ENCODE results near the gene TENM4.

Gene TENM4

DNA sequence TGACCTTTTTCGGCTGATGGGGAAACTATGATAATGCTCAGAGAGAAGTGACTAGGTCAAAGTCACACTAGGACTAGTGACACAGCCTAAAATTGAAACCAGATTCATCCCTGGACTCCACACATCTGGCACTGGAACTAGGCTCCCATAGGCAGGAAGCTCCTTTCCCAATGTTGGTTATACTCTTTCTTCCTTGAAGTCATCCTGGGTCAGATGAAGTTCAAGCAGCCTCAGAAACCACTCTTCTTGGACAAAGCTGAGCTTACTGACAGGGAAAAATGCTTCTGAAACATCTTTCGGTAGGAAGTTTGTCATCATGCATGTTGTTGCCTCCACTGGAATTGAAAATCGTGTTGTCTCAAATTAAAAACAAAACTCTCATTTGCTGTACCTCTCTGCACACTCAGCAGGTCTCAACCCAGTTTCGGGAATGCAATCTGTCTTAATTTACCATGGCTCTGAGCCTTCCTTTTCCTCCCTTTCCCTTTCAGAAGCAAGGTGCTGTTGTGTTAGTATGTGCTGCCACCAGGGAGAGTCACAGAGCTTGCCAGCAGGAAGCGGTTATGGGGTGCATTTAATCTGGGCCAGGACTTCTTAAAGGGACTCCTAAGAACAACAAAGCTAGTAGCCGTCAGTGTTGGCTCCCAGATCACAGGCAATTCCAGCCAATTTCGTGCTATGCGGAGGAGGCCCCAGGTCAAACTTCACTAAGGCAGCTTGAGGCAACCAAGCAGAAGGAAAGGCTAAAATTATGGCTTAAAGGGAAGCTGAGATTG is 384.8 kb downstream of the TENM4 start:
- DNase-seq (ENCODE audit: low read depth): no peak

DNA sequence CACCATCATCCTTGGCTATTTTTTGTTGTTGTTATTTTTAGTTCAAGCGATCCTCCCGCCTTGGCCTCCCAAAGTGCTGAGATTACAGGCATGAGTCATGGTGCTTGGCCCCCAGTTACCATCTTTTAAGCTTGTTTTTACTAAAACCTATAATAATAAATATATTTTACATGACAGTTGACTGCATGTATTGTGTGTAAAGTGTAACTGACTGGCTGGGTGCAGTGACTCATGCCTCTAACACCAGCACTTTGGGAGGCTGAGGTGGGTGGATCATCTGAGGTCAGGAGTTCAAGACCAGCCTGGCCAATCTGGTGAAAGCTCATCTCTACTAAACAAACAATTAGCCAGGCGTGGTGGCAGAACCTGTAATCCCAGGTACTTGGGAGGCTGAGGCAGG is 386.2 kb downstream of the TENM4 start:
- no peak for DNase-seq (ENCODE audit: low read depth)

DNA sequence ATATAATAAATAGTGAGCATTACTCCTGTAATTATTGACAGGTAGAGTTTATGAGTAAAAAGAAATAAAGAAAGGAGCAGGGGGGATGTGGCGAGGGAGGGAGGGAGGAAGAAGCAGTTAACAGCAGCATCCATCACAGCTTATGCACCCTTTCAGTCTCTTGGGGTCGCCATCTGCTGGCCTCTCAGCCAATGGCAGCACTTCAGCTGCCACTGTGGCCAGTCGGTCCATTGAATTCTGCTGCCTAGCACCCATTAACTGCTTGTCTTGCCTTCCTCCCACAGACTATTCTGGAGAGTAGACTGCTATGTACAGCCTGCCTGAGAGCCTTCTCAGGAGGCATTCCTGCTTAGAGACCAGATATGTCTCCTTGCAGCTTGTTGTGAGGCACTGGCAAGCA is 388.3 kb downstream of the TENM4 start:
- DNase-seq (ENCODE audit: low read depth): no peak

DNA sequence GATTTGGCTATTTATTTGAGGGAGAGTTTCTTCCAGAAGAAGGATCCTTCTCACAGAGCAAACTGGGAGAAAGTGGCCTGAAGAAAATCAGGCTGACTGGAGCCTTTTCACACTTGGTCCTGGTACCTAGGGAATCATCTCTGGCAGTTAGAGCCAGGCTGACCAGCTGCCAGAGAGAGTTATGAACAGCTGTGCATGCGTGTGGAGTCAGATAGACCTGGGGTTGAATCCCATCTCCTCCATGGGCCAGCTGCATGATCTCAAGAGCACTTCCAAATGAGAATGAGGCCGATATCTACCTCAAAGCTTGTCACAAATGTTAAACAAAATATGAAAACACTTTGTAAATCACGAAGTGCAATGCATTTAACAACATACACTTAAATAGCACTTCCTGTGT is 390.0 kb downstream of the TENM4 start:
- DNase-seq (ENCODE audit: low read depth): no peak

DNA sequence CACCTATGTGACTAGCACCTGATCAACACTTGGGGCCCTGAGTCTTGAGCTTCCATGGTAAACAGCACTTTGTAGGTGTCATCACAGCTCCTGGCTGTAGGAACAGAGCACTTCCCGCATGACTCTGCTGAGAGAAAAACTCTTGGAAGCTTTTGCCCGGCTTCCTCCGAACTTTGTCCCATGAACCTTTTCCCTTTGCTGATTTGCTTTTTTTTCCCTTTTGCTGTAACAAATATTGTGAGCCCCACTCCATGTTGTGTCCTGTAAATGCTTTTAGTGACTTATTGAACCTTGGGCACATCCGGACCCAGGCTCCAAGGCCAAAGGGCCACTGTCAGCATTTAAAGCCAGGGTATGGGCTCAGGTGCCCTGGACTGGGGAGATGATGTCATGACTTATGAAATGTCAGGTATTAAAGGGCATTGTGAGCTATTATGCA is 391.1 kb downstream of the TENM4 start:
- no peak for DNase-seq (ENCODE audit: low read depth)

DNA sequence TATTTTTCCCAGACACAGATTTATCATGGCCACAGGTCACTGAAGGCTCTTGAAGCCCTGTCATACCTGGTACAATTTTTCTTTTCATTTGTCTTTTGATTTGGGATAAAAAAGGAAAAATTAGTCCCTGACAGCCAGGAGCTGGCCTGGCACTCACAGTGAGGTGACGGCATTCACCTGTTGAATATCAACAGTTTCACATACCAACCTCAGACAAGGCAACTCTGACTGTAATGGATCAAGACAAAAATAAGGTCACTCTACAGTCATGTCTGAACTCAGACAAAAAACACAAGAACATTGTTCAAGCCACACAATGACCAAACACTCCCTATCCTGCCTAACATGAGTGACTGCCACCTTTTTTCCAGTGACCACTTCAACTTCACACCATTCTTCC is 392.9 kb downstream of the TENM4 start:
- no peak for DNase-seq (ENCODE audit: low read depth)

DNA sequence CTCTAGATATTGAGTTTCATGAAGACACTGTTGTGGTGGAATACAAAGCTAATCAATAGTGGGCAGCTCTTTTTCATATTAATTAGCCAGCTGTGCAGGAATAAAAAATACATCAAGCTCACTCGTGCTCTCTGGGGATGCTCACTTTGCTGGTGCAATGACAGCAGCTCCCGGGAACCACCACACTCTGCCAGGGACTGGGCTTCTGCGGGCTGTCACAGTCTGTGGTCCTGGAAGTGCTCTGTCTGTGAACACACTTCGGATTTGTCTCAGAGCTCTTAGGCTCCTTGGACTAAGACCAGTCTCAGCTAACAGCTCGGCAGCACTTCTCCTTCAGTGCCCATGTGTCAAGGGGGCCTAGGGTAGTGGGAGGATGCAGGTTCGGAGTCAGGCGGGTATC is 393.5 kb downstream of the TENM4 start:
- no peak for DNase-seq (ENCODE audit: low read depth)

DNA sequence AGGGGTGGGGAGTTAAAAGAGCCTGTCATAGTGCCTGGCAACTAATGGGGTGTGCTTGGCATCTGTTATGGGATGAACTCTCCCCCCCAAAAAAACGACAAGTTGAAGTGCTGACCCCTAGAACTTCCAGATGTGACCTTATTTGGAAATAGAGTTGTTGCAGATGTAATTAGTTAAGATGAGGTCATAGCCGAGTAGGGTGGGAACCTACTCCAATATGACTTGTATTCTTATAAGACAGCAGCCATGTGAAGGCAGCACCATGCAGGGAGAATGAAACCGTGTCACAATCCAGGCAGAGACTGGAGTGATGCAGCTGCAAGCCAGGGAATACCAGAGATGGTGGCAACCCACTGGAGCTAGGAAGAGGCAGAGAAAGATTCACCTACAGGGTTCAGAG is 394.5 kb downstream of the TENM4 start:
- no peak for DNase-seq (ENCODE audit: low read depth)

DNA sequence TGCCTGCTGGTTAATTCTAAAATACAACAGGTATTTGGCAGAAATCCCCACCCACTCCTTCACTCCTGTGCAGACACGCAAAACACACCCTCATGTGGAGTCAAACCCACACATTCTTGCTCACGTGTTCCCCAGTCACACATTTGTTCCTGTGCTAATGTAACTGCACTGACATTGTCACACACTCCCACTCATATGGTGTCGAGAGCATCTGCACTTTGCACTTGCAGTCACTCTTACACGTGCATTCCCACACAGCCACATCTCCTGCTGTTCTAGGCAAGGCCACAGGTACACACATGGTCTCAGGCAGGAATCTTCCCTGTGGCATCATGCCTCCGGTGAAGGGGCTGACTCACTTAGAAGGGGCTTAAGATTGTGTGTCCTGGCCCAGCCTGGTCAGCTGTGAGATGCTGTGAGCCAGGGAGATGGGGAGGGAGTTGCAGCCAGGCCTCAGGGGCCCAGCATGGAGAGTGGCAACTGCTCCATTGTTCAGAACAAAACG is 395.0 kb downstream of the TENM4 start:
- no peak for DNase-seq (ENCODE audit: low read depth)

DNA sequence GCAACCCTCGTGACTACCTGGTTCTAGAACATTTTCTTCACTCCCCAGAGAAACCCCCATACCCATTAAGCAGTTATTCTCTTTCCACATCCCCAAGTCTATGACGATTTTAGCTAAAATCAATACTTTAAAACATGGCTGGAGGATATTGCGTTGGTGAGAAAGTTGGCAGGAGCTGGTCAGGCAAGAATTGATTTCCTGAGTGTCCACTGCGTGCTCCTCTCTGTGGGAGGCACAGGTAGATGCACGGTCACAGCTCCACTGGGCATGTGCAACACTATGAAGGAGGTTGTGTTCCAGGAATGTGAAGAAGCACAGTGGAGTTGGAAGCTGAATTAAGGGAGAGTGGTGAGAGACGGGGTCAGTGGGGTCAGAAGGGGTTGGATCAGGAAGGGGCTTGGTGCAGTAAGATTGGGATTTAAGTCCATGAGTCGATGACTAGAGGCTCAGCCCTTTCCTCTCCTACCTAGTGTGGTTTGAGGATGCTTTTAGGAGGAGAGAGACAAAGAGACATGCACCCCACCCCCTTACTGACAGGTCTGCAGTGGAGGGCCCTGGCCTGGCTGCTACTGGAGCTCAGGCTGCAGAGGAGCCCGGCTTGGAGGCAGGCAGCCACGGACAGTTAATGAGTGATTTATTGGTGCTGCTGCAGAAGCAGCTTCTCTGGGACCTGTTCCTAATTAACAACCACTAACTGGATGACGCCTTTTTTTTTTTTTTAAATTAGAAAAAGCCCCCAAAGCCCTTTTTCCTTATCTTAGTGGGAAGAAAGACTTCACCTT is 395.6 kb downstream of the TENM4 start:
- DNase-seq (ENCODE audit: low read depth): no peak

DNA sequence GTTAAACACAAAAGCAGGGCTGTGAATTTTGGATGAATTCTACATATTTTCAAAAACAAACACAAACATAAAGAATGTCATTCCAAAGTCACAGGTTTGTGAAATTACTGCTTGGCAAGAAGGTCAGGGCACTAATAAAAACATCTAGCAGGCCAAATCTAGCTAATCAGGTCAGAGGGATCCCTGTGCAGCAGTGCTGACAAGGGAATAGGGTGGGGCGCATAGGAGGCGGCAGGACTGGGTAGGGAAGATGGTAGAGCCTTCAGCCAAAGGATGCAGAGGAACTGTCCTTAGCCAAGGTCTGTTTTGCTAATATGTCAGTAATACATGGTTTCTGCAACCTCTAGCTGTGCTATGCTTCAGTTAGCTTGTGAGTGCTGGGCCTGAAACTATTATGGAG is 396.6 kb downstream of the TENM4 start:
- no peak for DNase-seq (ENCODE audit: low read depth)

DNA sequence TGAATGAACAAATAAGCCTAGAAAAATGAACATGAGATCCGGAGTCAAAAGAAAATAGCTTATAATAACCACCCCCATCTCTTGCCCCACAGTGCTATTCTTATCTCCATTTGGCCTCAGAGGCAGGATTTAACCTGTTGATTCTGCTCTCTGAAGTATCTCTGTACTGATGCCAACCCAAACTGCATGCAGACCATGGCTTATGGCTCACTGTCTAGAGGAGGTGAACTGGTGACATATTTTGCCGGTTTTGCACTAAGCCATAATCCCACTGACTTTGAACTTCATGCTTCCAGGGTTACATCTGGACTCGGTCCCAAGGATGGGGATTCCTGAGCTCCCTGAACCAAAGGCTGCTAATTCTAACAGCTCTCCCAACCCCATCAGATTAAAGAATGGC is 397.1 kb downstream of the TENM4 start:
- DNase-seq (ENCODE audit: low read depth): no peak

DNA sequence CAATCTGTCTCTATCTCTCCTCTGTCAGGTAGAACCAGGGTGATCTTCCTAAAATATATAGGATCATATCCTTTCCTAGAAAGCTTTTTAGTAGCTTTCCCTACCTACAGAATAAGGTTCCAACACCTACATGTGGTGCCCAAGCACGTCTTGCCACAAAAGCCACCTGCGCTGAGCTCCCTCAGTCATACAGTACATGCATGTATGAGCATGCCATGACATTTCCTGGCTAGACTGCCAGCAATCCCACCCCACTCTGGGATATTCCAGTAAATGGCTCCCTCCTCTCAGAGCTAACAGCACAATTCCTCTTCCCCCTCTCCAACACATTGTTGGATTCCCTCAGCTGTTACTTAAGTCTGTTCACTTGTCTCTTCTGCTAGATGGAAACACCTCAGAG is 398.0 kb downstream of the TENM4 start:
- DNase-seq (ENCODE audit: low read depth): no peak

DNA sequence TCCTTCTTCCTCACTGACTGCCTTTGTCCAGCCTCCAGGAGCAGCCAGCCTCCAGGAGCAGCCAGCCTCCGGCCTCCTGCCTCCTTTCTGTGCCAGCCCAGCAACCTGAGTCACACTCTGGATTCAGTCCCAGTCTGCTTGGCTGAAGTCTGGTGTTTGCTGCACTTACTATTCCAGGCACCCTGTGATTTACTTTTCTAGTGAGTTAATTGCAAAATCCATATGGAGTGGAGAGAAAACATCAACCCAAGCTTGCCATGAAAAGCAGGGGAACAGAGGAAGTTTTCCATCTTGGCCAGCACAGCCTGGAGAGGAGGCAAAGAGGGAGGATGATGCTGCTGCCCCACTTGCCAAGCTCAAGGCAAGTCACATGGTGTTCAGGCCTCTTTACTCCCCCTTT is 400.5 kb downstream of the TENM4 start:
- no peak for DNase-seq (ENCODE audit: low read depth)

DNA sequence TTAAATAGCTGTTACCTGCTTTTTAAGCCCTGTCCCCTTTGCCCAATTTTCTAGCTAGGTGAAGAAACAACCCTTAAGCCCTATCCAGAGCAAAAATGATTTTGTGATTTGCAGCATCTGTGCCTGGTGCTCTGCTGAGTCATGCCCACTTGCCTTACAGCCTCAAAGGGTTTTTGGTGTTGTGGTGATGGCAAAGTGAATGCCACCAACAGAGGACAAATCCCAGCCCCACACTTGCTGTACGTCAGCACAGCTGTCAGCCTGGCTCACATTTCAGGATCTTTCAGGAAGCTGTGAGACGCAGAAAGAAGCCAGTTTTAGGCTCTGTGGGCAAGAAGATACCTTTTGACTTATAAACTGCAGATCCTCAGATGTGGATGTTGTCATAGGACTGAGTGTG is 401.7 kb downstream of the TENM4 start:
- DNase-seq (ENCODE audit: low read depth): no peak

DNA sequence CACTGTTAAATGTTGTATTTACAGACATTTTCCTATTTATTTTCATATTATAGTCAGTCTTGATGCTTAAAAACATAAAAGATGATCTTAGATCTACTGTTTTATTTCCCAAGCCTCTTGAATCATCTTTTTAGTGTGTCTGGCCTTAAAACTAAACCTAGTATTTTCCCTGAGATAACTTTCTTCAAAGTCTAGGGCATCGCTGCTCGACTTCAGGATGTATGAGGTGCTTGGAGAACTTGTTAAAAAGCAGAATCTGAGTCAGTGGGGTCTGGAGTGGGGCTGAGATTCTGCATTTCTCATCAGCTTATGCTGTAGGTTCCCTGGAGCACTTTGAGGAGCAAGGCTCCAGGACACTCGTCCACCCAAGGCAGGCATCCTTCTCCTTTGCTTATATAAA is 404.9 kb downstream of the TENM4 start:
- no peak for DNase-seq (ENCODE audit: low read depth)

DNA sequence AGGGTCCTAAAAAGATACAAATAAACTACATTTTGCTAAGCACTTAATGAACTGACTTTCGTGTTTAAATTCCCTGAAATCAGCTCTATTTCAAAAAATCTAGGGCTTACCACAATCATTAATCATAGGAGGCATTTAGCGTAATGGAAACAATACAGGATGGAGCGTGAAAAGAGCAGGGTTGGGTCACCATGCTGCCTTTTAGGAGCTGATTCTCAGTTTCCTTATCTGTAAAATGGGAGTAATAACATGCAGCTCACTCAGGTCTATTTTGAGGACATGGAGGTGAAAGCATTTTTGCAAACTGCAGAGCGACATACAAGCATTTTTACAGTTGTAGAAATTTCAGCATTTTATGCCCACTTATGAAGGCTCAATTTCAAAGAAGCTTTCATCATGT is 407.0 kb downstream of the TENM4 start:
- DNase-seq (ENCODE audit: low read depth): no peak

DNA sequence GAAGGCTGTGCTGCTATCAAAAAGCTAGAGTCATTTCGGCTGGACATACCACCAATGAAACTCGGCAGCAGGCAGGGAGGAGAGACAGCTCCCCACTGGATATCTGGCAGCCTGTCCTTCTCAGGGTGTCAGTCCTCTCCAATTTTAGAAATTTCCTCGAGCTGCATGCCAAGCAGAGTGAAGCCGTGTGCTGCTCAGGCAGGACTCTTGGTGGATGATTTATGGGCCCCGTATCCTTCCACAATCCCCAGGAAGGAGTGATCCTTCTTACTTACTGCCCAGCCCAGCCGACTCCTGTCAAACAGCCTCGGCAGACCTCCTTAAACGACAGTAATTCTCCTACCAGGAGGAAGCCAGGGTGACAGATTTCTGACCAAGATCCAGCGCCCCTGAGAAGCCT is 410.4 kb downstream of the TENM4 start:
- no peak for DNase-seq (ENCODE audit: low read depth)

DNA sequence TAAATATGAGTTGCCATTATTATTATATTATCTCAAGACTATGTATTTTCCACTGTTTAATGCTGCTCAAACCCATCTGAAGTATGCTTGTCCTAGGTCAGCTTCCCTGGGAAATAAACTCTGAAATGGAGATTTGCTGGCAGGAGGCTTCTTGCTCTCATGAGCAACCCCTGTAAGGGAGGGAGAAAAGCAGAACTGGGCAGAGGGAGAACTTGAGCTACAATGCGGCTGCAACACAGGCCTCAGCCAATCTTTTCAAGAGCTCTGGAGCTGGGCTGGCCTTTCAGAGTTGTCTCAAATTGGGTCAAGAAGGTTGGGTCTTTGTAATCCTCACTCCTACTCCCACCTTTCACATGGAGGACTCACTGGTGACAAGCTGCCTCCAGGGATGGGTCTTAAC is 412.6 kb downstream of the TENM4 start:
- no peak for DNase-seq (ENCODE audit: low read depth)

DNA sequence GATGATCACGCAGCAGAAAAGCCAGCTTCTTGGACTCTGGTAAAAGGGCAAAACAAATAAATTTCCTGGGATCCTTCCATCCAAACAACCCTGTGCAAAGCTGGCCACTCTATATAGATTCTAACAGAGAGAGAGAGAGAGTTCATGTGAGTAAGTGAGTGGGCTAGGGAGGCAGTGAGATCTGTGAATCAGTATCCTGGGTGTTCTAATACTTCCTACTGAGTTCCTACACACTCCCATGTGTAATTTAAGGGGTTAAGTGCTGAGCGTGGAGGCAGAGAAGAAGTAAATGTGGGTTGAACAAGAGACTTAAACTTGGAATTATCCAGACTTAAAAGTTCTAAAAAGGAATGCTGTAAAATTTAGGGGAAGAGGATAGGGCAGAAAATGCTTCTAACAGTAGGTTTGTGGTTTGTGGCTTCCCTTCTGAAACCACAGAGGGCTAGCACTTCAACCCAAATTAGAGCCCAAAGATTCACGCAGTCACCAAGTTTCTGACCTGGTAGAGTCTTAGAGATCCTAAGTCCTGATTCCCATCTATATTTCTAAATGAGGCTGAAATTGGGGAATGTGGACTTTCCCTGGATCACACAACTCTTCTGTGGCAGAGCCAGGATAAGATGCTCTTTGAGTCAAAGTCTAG is 413.9 kb downstream of the TENM4 start:
- DNase-seq (ENCODE audit: low read depth): no peak

DNA sequence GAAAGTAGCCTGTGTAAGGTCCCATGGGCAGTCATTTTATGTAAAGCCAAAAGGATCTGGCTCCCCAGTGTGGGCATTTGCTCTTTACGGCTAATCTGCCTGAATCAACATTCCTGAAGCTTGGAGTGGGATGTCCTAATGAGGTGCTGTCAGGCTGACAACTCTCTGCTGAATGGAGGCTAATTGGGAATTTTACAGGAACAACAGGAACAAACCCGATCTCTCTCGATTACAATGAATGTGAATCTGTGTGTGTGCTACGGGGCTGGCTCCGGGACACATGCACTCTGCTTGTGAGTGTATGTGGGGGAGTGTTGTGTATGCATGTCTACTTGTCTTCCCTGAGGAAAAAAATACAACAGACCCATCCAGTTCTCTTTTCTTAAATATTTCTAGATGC is 415.2 kb downstream of the TENM4 start:
- DNase-seq (ENCODE audit: low read depth): no peak

DNA sequence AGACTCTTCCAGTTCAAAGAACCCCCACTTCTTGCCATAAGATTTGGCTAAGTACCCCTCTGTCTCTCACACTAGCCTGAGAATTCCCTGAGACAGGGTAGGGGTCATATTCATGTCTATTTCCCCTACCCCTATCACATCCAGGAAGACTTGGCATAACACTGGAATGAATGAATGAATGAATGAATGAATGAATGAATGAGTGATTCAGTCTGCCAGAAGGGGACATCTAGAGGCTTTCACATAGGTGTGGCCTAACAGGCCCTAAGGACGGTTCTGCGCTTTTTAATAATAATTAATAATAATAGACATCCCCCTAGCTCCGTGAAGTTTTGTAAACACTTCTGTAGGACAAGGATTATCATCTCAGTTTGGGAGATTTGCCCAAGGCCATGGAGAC is 415.7 kb downstream of the TENM4 start:
- no peak for DNase-seq (ENCODE audit: low read depth)

DNA sequence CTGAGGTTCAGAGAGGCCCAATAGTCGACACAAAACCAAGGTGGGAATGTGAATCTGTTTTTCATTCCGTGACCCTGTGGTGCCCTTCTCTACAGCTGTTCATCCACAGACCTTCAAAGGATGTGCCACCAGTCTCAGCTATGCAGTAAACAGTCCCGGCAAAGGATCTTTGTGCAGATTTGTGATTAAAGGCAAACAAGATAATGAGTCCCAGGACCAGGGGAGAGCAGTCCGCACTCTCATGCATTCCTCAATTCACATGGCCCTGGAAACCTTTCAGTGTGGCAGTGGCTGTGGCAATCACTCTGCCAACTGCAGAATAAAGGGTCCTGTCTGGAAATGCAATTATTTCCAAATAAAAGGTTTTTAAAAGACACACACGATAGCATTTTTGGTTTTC is 418.6 kb downstream of the TENM4 start:
- no peak for DNase-seq (ENCODE audit: low read depth)
